HG03439 (cell line): ENCODE results near the gene MFAP4.

ENCODE experiments used
- ATAC-seq: cut with Tn5 transposase; IDR thresholded peaks from one replicate; pipeline ENCODE4 v1.9.1; 2021; ENCODE audit warnings: mild to moderate bottlenecking, moderate library complexity; ENCODE audit not compliant: unreplicated experiment

Gene MFAP4

GRCh38 chr17:19410875-19411620 lies 24.1 kb upstream of the MFAP4 start, which contains the start of gene RNF112:
Gene RNF112, plus strand, starts transcription at chr17:19411232. Its CDS starts 177 bp downstream, at chr17:19411409.
- ATAC-seq: no peak

GRCh38 chr17:19410091-19410490 lies 23.1 kb upstream of the MFAP4 start:
- ATAC-seq: no peak

DNA sequence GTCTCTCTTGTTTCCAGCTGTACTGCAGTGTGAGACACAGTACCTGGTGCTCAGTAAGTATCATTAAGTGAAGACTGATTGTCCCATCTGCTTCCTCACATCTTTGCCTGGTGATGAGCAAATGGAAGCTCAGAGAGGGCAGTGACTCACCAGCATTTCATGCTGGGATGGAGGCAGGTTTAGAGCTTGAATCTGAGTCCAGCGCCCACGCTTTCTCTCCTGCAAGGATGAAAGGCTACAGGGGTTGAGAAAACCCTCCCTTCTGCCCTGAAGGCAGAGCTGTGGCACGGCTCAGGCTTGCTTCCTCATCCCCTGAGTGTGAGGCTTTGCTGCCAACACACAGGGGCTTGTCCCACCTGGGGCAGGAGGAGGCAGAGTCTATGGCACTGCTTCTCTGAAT lies 22.5 kb upstream of the MFAP4 start:
- ATAC-seq: no peak

GRCh38 chr17:19409066-19409465 lies 22.1 kb upstream of the MFAP4 start:
- ATAC-seq: no peak

- ATAC-seq: no peak
Observed at GRCh38 chr17:19408346-19408710, 21.3 kb upstream of the MFAP4 start.

DNA sequence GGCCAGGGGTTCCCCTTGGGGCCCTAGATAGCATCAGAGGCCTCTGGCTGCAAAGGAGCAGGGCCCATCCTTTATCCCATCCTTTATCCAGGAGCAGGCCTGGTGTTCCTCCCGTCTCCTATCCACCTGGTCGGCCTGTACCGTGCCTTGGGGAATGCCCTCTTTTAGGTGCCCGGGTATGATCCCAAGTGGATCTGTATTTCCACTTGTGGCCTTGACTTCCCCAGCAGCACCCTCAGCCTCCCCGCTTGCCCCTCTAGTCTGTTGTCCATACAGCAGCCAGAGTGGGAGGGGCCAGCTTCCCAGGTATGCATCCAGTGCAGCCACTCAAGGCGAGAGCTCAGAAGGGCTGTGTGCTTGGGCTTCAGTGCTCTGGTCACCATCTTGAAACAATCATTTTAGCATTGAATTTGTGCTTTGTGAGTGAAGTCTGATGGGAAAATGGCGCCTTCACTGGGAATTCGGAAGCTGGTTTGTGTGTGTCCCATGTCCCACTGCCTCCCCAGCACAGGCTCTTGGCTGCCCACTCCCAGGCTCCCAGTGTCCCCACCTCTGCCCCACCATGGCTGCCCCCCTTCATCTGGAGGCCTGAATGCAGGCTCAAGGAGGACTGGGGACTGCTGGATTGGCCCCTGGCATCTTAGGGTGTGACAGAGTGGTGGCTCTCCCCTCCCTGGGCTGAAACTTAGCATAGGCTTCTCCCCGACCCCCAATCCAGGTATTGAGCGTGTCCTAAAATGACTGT lies 20.8 kb upstream of the MFAP4 start:
- no peak for ATAC-seq

DNA sequence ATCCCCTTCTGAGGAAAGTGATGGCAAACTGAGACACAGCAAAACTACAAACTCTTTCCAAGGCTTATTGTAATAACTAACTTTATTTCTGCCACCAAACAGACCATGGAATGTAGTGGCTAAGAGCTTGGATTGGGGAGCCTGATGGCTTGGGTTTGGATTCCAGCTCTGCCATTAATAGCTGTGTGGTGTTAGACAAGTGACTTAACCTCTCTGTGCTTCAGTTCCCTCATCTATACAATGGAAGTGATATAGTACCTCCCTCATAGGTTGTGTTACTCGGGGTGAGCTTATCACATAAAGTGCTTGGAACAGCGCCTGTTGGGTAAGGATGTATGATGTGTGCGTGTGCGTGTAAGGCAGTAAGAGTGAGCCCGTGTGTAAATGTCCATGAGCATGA lies 18.1 kb upstream of the MFAP4 start:
- no peak for ATAC-seq

- ATAC-seq: no peak
Observed at GRCh38 chr17:19404264-19404663, 17.3 kb upstream of the MFAP4 start.

DNA sequence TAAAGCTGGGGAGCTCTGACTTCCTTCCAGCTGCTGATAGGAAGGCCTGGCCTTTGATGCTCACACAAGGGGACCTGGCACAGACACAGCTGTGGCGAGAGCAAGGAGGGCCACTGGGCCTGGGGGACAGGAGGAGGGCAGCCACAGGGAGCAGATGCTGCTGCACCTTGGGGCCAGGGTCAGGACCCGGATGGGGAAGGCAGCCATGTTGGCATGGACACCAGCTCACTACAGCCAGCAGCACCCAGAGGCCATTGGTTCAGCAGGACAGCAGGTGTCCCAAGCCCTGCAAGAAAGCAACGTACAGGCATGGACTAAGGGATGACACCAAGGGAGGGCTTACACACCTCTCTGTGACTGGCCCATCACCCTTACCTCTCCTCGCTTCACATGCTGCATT lies 16.0 kb upstream of the MFAP4 start:
- no peak for ATAC-seq

GRCh38 chr17:19402171-19402570 lies 15.2 kb upstream of the MFAP4 start:
- ATAC-seq: no peak

- ATAC-seq: no peak
Observed at GRCh38 chr17:19401321-19402010, 14.5 kb upstream of the MFAP4 start.

DNA sequence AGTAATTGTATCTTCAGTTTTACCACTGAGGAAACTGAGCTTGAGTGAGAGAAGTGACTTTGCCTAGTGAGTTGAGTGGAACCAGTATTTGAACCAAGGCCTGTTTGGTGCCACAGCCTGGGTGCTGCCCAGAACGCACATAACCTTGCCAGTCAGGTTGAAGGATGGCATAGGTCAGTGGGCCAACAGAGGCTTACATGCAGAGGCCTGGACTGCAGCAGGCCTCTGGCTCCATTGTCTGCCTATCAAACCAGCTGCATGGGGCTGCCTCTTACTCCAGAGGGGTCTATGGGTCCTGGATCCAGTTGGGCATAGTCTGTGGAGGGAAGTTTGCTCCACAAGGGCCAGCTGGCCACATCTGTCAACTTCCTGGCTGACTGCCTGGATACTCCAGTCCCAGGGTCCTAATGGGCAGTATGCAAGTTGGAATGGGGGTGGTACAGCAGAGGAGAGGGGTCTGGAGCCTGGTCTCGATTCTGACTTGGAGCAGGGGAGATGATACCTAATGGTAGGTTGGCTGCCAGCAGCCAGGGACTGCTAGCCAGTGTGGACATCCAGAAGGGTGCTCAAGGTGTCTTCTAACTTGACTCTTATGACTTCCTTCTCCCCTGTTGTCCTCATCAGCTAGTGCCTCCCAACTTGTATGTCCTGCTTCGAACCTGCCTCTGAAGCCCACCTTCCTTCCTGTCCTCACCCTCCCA lies 12.9 kb upstream of the MFAP4 start:
- ATAC-seq: no peak

- ATAC-seq: no peak
Observed at GRCh38 chr17:19398301-19399181, 11.6 kb upstream of the MFAP4 start.

- no peak for ATAC-seq
Observed at GRCh38 chr17:19397556-19398041, 10.6 kb upstream of the MFAP4 start.

DNA sequence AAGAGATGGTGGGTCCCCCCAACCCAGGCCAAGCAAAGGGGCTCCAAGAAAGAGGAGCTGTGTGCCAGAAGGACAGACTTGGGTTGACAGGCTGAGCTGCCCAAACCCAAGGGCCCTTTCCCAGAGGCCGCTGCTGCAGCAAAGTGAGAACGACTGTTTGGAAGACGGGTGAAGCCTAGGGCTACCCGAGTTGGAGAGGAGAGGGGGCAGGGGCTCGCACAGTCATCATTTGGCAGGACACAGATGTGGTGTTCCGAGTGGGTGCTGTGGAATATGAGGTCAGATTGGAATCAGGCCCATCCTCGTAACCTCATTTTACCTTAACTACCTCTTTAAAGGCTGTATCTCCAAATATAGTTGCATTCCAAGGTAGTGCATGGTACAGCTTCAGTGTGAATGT lies 5.3 kb upstream of the MFAP4 start:
- ATAC-seq: no peak

DNA sequence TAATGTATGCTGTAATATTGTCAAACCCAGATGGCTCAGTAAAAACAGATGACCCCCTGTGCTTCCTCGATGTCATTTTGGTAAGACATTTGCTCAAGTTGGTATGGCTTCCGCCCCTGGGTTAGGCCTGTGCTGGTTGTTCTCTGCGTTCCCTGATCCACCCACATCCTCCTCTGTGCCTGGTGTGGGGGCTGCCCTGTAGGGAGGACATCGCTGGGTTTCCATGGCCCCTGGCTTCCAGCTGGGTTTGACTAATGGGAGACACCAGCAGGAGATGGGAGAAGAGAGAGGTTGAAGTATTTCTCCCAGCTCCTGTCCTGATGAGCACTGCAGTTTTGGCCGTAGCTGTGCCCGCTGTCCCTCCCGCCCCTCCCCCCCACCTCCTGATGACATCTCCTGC lies 4.4 kb upstream of the MFAP4 start:
- ATAC-seq: no peak

DNA sequence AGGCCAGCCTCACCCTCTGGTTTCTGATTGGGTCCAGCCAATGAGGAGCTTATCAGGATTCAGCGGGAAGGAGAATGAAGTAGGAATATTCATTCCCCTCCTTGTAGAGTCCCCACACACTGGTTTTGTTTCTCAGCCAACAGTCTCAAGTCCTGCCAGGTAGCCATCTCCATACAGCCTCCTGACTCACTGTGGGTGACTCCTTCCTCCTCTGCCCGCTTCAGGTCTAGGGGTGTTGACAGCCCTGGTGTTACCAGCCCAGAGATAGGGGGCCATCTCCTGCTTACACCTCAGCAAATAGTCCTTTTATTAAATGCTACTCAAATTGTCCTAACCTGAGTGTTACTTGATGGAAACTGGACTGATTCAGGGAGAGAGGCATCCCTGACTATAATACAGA lies 4.0 kb upstream of the MFAP4 start:
- no peak for ATAC-seq

- no peak for ATAC-seq
Observed at GRCh38 chr17:19388791-19389785, 2.1 kb upstream of the MFAP4 start.
